NCI-H460 (cell line): ENCODE measurements around the gene PRPF31. TPM values are rescaled to one million over a fixed set of nuclear protein-coding genes. Genes with fewer than 3 reads are reported as not detected.

Source experiments
- total RNA-seq: library from RNA; depleted of rRNA; stranded (reverse); fragments of >200 nt; shearing (Covaris generic); gene quantifications from 2 replicates; pipeline ENCODE4 v1.2.3, GENCODE V29; 2014; rRNA removed

The PRPF31 gene
- total RNA-seq, 1 experiment from 2014 or later = 28.5 TPM

Other genes with a start within 250 kb of the PRPF31 start
- gene MYADM, start 247.9 kb upstream of the PRPF31 start, total RNA-seq = 38.6 and 49.5 TPM in 2 replicates
- 0.20 TPM in 1 of 2 replicates, not detected in the other for gene PRKCG, start 233.6 kb upstream of the PRPF31 start, total RNA-seq
- not detected in 2 replicates for gene CACNG7, start 206.5 kb upstream of the PRPF31 start, total RNA-seq
- 0.58 and 0.84 TPM in 2 replicates for gene CACNG8, start 152.8 kb upstream of the PRPF31 start, total RNA-seq
- 4.6 and 4.9 TPM in 2 replicates for gene CACNG6, start 124.1 kb upstream of the PRPF31 start, total RNA-seq
- not detected in 2 replicates for gene VSTM1, start 51.9 kb upstream of the PRPF31 start, total RNA-seq
- not detected in 2 replicates for gene TARM1, start 34.4 kb upstream of the PRPF31 start, total RNA-seq
- gene OSCAR, start 15.0 kb upstream of the PRPF31 start, total RNA-seq = 0.22 and 0.32 TPM in 2 replicates
- 31.8 and 38.6 TPM in 2 replicates for gene NDUFA3, start 12.9 kb upstream of the PRPF31 start, total RNA-seq
- 8.3 and 10.2 TPM in 2 replicates for gene TFPT, start 97 bp upstream of the PRPF31 start, total RNA-seq
- 12.3 and 19.2 TPM in 2 replicates for gene CNOT3, start 22.0 kb downstream of the PRPF31 start, total RNA-seq
- 7.7 and 8.2 TPM in 2 replicates for gene LENG1, start 44.0 kb downstream of the PRPF31 start, total RNA-seq
- gene TMC4, start 57.4 kb downstream of the PRPF31 start, total RNA-seq = 0.30 and 0.63 TPM in 2 replicates
- gene MBOAT7, start 73.8 kb downstream of the PRPF31 start, total RNA-seq = 27.5 and 28.9 TPM in 2 replicates
- gene TSEN34, start 75.6 kb downstream of the PRPF31 start, total RNA-seq = 27.3 and 38.4 TPM in 2 replicates
- gene RPS9, start 85.1 kb downstream of the PRPF31 start, total RNA-seq = 2,109 and 2,437 TPM in 2 replicates
- gene LILRB3, start 107.3 kb downstream of the PRPF31 start, total RNA-seq = not detected in 2 replicates
- gene LILRA6, start 127.0 kb downstream of the PRPF31 start, total RNA-seq = not detected in 2 replicates
- not detected in 2 replicates for gene LILRB5, start 141.5 kb downstream of the PRPF31 start, total RNA-seq
- not detected in 2 replicates for gene LILRB2, start 165.4 kb downstream of the PRPF31 start, total RNA-seq
- gene LILRA5, start 197.4 kb downstream of the PRPF31 start, total RNA-seq = not detected in 2 replicates
- not detected in 2 replicates for gene LILRA4, start 223.4 kb downstream of the PRPF31 start, total RNA-seq
- gene LAIR1, start 249.2 kb downstream of the PRPF31 start, total RNA-seq = not detected in 2 replicates